Activated CD4-positive, CD25-positive, alpha-beta regulatory T cell treated with anti-CD3 and anti-CD28 coated beads, Interleukin-2, amount 50 U/mL, for 24 hours (primary cell): ENCODE results near the gene ABCA8.

Experiments
- ATAC-seq, 2 donors: fragments of 150-1000 bp; cut with Tn5 transposase; one replicate each; pipeline ENCODE4 v1.10.0; 2021; ENCODE audit warnings: mild to moderate bottlenecking in 1 of 2, moderate library complexity in 1 of 2

The ABCA8 gene

DNA sequence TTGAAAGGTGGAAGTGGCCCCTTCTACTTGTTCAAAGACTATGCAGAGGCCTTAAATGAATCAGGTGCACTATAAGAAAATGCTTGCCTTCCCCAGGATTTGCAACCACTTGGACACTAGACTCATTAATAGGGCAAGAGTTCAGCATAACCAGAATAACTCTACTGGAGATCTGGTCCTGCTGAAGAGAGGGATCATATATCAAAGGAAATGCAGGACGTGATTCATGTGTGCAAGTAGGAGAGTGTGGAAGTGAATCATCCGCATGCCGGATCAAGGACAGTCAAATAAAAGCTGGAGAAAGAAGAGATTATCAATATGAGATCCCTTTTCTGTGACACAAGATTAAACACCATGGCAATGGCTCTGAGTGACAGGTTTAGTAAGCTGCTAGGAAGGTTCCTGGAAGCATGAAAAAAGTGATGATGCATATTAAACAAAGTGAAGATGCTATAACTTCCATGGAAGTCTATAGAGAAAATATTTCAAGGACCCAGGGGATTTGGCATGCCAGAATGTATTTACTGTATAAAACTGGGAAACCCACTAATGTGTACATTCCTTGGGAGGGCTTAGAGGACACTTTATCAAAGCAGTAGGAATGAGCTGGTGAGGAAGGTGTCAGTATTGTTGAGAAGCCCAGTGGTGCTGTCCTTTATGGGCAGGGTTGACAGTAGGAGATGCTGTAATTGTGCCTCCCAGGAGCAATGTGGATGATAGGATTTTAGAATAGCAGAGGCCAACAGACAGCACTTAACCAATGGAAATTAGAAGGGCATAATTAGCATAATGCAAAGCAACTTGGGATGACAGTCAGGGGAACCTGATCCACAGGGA is 133.1 kb downstream of the ABCA8 start:
- ATAC-seq = no peak

DNA sequence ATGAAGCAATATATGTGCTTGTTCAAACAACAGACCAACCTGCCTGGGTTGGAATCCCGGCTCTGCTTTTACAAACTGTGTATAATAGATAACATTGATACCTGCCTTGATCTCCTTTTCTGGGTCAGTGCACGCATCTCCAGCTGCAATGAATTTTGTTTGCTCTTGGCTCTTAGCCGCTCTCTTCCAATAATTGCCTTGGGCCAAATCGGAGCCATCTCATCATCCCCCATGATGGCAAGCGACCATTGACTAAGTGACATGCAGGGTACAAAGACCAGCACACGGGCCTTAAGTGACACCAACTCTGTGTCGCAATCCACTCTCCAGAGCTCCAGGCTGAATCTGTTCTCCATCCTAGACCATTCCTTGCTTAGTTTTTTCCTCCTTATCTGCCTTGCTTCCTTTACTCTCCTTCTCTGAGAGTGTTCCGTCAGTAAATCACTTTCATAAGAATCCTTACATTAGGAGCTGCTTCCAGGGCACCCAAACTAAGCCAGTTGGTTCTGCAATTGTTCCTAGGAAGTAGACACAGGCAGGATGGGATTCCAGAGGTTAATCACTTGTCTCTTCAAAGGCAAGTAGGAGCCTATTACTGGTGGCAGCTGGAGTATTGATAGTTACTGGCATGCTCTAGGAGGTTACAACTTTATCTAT is 134.2 kb downstream of the ABCA8 start:
- no peak for ATAC-seq

DNA sequence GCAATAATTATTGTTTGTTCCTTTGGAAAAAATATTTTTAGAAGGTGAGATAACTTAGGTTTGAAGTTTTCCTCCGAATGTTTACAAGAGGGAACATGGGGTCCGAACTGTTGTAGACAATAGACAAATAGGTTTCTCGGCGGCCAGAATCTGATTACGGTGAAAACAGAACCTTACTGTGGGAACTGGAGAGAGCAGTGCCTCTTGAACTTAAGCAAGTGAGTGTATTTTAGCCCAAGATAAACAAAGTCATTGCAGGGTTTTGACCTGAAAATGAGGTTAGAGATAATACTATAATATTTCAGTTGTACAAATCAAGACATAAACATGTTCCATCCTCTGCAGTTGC is 134.7 kb downstream of the ABCA8 start:
- no peak for ATAC-seq

DNA sequence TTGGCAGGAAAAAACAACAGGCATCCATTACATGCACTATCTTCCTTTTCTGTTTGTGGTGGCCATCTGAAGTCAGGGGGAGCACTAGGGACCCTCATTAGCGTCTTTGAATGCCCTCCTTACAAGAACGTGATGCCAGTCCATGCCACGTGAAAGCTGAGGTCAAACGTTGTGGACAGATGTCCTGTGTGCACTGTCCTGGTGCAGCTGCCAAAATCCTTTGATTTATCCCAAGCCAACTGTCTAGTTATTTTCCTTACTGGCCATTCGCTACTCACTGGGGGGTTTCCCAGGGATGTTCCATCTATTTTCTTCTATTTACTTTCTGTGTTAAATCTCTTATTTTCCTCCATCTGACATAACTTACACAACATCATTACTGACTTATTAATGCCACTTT is 135.7 kb downstream of the ABCA8 start:
- ATAC-seq = no peak
